Fibroblast of skin of left biceps (primary cell): Measurements from ENCODE around the gene RPE.

ENCODE experiments used
- DNase-seq, 2 experiments: peaks; one replicate each; pipeline ENCODE4 v3.0.0-alpha.2; 2013; ENCODE audit warnings: low read depth in 2 of 2

Gene RPE

DNA sequence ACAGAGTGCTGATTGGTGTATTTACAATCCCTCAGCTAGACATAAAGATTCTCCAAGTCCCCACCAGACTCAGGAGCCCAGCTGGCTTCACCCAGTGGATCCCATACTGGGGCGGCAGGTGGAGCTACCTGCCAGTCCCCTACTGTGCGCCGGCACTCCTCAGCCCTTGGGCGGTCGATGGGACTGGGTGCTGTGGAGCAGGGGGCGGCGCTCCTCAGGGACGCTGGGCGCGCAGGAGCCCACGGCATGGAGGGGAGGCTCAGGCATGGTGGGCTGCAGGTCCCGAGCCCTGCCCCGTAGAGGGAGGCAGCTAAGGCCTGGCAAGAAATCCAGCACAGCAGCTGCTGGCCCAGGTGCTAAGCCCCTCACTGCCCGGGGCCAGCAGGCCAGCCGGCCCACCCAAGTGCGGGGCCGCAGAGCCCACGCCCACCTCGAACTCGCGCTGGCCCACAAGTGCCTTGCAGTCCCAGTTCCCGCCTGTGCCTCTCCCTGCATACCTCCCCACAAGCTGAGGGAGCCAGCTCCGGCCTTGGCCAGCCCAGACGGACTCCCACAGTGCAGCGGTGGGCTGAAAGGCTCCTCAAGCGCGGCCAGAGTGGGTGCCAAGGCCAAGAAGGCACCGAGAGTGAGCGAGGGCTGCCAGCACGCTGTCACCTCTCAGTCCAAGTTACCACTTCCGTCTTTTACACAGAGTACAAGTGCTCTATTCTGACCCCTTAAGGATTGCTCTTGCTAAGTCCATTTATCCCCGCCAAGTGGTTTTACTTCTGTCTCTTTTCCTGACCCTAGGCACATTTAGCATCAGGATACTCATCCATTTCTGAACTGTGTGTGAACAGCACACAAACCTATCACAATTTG, 1.7 kb upstream of the RPE start:
- DNase-seq, result no peak

- no peak for DNase-seq
These were observed 921 bp downstream of the RPE start for GRCh38 chr2:210003359-210003758.

- DNase-seq, result no peak
These were observed 2.4 kb downstream of the RPE start for GRCh38 chr2:210004881-210005280.

DNA sequence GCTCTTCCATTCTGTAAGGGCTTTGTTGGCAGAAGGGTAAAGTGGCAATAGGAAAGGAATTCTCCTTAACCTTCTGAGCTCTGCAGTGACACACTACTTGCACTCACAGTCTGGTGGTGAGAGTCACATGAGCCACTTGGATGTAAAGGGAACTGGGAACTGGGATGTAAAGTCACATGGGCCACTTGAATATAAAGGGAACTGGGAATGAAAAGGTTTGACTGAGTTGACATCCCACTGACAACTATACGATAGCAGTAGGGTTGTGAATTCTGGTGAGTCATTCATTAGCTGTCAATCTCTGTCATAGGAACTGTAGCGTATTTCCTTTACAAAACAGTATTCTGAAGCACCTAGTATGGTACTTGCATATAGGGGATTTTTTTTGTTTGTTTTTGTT, 5.5 kb downstream of the RPE start:
- DNase-seq, result no peak

GRCh38 chr2:210009126-210009525, 6.7 kb downstream of the RPE start:
- DNase-seq, result no peak

DNA sequence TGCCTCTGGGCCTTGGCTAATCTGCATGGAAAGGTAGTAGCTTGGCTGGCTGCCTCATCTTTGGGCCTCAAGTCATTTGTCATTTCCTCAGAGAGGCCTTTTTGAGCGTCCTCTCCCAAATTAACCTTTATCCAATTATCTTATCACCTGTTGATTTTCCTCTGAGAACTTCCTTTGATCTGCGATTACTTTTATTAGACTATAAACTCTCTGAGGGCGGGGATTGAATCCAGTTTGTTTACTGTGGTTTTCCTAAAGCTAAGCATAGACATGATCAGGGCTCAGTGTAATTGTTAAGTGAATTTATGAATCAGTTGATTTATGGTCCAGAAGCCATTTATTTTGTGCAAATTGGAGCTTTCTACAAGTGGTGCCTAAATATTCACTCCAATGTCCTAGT, 7.5 kb downstream of the RPE start:
- DNase-seq, result no peak

DNA sequence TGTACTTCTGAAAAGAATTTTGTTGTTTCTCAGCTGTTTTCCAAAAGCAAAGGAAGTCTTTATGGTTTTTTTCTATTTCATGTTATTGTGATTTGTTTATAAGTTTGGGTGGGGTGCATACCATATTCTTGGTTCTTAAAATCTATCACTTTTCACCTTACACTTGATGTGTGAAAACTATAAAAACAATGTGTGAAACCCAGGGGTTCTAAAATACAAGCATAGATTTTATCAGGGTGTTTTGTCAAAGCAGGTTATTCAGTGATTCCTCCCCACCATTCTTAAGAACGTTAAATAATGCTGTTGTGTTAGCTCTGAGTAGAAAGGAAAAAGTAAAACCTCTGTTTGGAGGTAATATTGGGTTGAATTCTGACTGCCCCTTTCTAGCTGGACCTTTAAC, 17.7 kb downstream of the RPE start:
- DNase-seq, result no peak

DNA sequence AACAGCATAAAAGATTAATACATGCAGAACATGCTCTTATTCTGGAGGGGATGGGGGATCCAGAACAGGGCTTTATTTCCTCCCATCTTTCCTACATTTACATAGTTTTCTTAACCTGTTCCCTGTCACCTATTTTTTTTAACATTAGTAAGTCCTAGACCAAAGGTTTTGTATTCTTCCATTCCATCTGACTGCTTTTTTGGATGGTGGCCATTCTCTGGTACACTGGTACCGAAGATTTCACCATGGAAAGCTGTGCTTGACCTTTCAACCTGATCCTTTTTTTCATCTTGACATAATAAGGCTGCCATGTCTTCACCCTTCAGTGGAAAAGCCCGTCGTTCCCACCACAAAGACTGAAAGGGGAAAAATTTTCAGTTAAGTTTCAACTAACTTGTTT, 20.4 kb downstream of the RPE start:
- DNase-seq, result no peak

DNA sequence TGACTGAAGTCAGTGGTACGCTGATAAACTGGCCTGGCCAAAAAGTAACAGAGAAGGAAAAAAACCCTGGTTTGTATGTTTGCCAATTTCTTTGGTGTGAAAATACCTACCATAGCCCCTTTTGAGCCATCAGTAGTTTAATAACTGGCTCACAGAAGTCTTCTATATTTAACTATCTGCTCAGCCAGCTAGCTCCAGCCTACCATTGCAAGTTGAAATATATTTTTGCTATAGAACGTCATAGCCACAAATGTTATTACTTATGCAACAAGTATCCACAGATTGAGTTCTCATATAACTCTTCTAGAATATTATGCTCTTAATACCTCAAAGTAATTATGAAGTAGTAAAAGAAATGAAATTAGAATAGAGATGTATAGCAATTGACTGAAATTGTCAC, 25.2 kb downstream of the RPE start:
- no peak for DNase-seq

GRCh38 chr2:210028178-210028577, 25.7 kb downstream of the RPE start:
- DNase-seq, result no peak

- DNase-seq, result no peak
These were observed 31.7 kb downstream of the RPE start for GRCh38 chr2:210034087-210034683.

DNA sequence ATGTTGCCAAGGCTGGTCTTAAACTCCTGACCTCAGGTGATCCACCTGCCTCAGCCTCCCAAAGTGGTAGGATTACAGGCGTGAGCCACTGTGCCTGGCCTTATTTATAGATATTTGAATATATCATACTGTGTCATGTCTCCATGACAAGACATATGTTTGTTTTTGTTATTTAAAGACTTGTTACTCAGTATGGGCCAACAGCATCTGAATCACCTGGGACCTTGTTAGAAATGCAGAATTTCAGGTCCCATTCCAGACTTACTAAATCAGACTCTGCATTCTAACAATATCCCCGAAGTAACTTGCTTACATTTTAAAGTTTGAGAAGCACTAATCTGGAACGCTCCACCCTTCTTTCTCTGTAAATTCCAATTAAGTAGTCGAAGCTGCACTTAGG, 33.2 kb downstream of the RPE start:
- DNase-seq, result no peak

GRCh38 chr2:210038078-210038477, 35.6 kb downstream of the RPE start:
- DNase-seq, result no peak

- DNase-seq, result no peak
These were observed 44.5 kb downstream of the RPE start for GRCh38 chr2:210046851-210047500.

DNA sequence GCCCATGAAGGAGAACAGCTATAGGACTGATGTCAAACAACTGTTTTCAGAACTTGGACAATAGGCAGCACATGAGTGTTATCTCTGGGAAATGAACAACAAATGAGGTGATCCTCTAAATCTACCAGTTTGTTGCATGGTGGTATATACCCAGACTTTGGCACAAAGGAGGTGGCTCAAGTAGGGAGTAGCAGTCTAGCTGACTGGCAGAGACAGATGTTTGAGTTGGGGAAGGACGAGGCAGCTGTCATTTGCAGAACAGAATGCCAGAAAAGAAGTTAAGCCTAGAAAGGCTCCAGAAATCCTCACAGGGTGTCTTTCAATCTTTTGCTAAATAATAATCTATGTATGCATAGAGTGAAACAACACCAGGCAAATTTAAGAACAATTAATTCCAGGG, 47.4 kb downstream of the RPE start:
- no peak for DNase-seq

DNA sequence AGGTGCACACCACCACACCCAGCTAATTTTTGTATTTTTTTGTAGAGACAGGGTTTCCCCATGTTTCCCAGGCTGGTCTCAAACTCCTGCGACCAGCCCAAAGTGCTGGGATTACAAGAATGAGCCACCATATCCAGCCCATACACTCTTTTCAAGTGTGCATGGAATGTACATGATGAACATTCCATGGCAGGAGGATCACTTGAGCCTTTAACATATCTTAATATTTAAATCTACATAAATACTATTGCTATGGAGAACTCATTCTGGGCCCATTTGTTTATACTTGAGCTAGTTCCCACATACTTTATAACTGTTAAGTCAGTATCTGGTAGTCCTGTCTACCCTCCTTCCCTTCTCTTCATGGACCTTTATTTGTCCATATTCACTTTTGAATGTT, 48.4 kb downstream of the RPE start:
- no peak for DNase-seq

DNA sequence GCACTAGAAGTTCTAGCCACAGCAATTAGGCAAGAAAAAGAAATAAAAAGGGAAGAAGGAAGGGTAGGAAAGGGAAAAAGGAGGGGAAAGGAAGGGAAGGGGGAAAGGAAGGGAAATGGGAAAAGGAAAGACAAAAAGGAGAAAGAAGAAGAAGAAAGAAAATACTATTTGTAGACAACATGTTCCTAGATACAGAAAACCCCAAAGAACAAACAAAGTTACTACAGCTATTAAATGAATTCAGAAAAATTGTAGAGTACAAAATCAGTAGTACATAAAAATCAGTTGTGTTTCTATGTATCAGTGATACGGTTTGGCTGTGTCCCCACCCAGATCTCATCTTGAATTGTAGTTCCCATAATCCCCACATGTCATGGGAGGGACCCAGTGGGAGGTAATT, 52.3 kb downstream of the RPE start:
- no peak for DNase-seq

GRCh38 chr2:210055825-210056224, 53.4 kb downstream of the RPE start:
- no peak for DNase-seq

- DNase-seq, result no peak
These were observed 60.9 kb downstream of the RPE start for GRCh38 chr2:210063306-210063705.
